Activated CD4-positive, alpha-beta T cell treated with anti-CD3 and anti-CD28 coated beads for 4 hours (primary cell): Measurements from ENCODE around the gene NSG2.

Experiments
- DNase-seq, 2 donors: peaks; one replicate each; pipeline ENCODE4 v3.0.0-alpha.2; 2020

NSG2 gene

DNA sequence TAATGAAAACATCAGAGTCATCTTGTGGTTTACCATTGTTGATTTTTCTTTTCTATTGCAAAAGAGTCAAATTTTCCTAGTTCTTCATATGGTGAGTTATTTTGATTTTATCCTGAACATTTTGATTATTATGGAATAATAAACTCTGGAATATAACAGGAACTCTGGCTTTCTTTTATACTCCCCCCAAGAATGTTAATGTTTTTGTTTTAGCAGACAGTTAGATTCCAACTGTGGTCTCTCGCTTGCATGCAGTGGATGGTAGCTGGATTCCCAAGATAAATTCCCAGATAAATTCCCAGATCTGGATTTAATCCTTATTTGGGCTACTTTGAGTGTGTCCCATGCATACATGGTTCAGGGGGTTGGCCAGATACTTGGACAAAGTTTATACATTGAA, 109.8 kb downstream of the NSG2 start:
- DNase-seq, result no peak

GRCh38 chr5:174155706-174156105, 110.2 kb downstream of the NSG2 start:
- no peak for DNase-seq

DNA sequence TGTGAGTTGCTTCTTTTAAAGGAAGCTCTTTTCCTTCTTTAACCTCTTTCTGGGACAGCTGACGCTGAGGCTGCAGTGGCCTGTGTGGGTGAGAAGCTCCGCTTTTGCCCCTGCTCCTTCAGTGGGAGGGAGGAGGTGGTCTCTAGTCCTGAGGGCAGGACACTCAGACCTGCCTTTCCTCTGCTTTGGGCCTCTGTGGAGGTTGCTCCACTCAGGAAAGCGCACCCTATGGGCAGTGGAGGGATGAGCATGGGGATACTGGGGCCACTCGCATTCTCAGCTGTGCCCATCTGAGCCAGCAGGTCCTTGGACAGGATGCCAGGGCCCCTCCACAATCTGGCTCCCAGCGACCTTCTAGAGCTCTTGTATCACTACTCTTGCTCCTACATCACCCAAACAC, 111.5 kb downstream of the NSG2 start:
- no peak for DNase-seq
